HepG2 (cell line): ENCODE measurements around the gene AJM1. TPM values are rescaled to one million over a fixed set of nuclear protein-coding genes. Genes with fewer than 3 reads are reported as not detected.

Source experiments
- CCDC6 ChIP-seq: sonication (generic); formaldehyde crosslinking; IDR thresholded peaks from 2 replicates; pipeline ENCODE4 v1.8.1; 2022; ENCODE audit warnings: mild to moderate bottlenecking, missing genetic modification reagents, moderate library complexity
- HDAC2 ChIP-seq: sonication (generic); formaldehyde crosslinking; IDR thresholded peaks from 2 replicates; pipeline ENCODE4 v1.4.0; 2020; ENCODE audit warnings: missing genetic modification reagents
- IKZF5 ChIP-seq: IDR thresholded peaks from 2 replicates; pipeline ENCODE4 v1.6.1; 2018; ENCODE audit warnings: missing genetic modification reagents, mild to moderate bottlenecking, missing compliant biosample characterization
- KAT8 ChIP-seq: IDR thresholded peaks from 2 replicates; pipeline ENCODE4 v1.6.1; 2016; ENCODE audit warnings: missing genetic modification reagents, missing compliant biosample characterization
- KDM4B ChIP-seq: sonication (generic); formaldehyde crosslinking; IDR thresholded peaks from 2 replicates; pipeline ENCODE4 v1.4.0; 2020; ENCODE audit warnings: missing genetic modification reagents
- KLF12 ChIP-seq: sonication (generic); formaldehyde crosslinking; IDR thresholded peaks from 2 replicates; pipeline ENCODE4 v1.4.0; 2020; ENCODE audit warnings: missing genetic modification reagents, borderline replicate concordance
- MEIS2 ChIP-seq: sonication (generic); formaldehyde crosslinking; IDR thresholded peaks from 2 replicates; pipeline ENCODE4 v1.9.0; 2021; ENCODE audit warnings: mild to moderate bottlenecking, missing genetic modification reagents
- MIER3 ChIP-seq: IDR thresholded peaks from 2 replicates; pipeline ENCODE4 v1.6.1; 2016; ENCODE audit warnings: missing compliant biosample characterization, borderline replicate concordance
- MYPOP ChIP-seq: sonication (generic); formaldehyde crosslinking; IDR thresholded peaks from 2 replicates; pipeline ENCODE4 v1.8.1; 2023; ENCODE audit warnings: mild to moderate bottlenecking, moderate library complexity, missing genetic modification reagents
- PAX8 ChIP-seq: sonication (generic); formaldehyde crosslinking; IDR thresholded peaks from 2 replicates; pipeline ENCODE4 v1.8.0; 2022; ENCODE audit warnings: mild to moderate bottlenecking, missing genetic modification reagents, borderline replicate concordance
- SALL1 ChIP-seq: sonication (generic); formaldehyde crosslinking; IDR thresholded peaks from 2 replicates; pipeline ENCODE4 v1.8.0; 2022; ENCODE audit warnings: mild to moderate bottlenecking, missing genetic modification reagents
- SALL2 ChIP-seq: sonication (generic); formaldehyde crosslinking; IDR thresholded peaks from 2 replicates; pipeline ENCODE4 v1.8.1; 2023; ENCODE audit warnings: mild to moderate bottlenecking, missing genetic modification reagents, inconsistent platforms
- TIGD3 ChIP-seq: sonication (generic); formaldehyde crosslinking; IDR thresholded peaks from 2 replicates; pipeline ENCODE4 v1.5.1; 2020; ENCODE audit warnings: mild to moderate bottlenecking, missing genetic modification reagents, borderline replicate concordance
- ZBTB7B ChIP-seq: sonication (generic); formaldehyde crosslinking; IDR thresholded peaks from 2 replicates; pipeline ENCODE4 v1.4.0; 2020; ENCODE audit warnings: missing genetic modification reagents
- ZNF335 ChIP-seq: sonication (generic); formaldehyde crosslinking; IDR thresholded peaks from 2 replicates; pipeline ENCODE4 v1.4.0; 2020; ENCODE audit warnings: missing genetic modification reagents
- ZNF543 ChIP-seq: sonication (generic); formaldehyde crosslinking; IDR thresholded peaks from 2 replicates; pipeline ENCODE4 v1.4.0; 2020; ENCODE audit warnings: mild to moderate bottlenecking, missing genetic modification reagents
- ZNF746 ChIP-seq: sonication (generic); formaldehyde crosslinking; IDR thresholded peaks from 2 replicates; pipeline ENCODE4 v1.8.0; 2022; ENCODE audit warnings: mild to moderate bottlenecking, missing genetic modification reagents
- ZNF761 ChIP-seq: sonication (generic); formaldehyde crosslinking; conservative IDR thresholded peaks from 2 replicates; pipeline ENCODE4 v1.4.0; 2020; ENCODE audit warnings: mild to moderate bottlenecking, missing genetic modification reagents
- ZNF788 ChIP-seq: sonication (generic); formaldehyde crosslinking; IDR thresholded peaks from 2 replicates; pipeline ENCODE4 v1.5.0; 2020; ENCODE audit warnings: mild to moderate bottlenecking, missing genetic modification reagents, borderline replicate concordance
- ZNF816 ChIP-seq: sonication (generic); formaldehyde crosslinking; IDR thresholded peaks from 2 replicates; pipeline ENCODE4 v1.8.0; 2022; ENCODE audit warnings: missing genetic modification reagents, mild to moderate bottlenecking, borderline replicate concordance
- polyA plus RNA-seq, 8 experiments: library from polyadenylated mRNA; depleted of rRNA in 3 of 8; stranded (reverse) in 7 of 8; unstranded in 1 of 8; fragments of >200 nt; fragmentation: Illumina TruSeq in 4 of 8; extraction: Trizol in 4 of 8; gene quantifications; 2 replicates each; pipeline versions ENCODE4 v1.2.1 to v1.2.3, GENCODE V29; 2011 to 2016; ENCODE audit warnings: low read depth in 4 of 8, missing spikeins in 1 of 8, mixed read lengths in 1 of 8; ENCODE audit not compliant: insufficient read depth in 1 of 8
- total RNA-seq, 5 experiments: library from RNA; depleted of rRNA; stranded (reverse); fragments of >200 nt; fragmentation: Illumina TruSeq; extraction: Trizol; gene quantifications; 2 replicates each; pipeline ENCODE4 v1.2.3, GENCODE V29; 2016; ENCODE audit warnings: low read depth in 1 of 5

Gene AJM1
- total and polyA plus RNA-seq, 2 of the 13 experiments (the other 11 are each of a cell fraction or from before 2014, with no cell fraction given): 1.1 to 1.2 TPM

GRCh38 chr9:136882947-136883283 lies 40.6 kb downstream of the AJM1 start (continued):
- TF ChIP-seq TIGD3 (CRISPR knock-in tag): 0 out of 2 replicates have a peak, but pooled peaks have one; percentile 10
- peak; percentile 51; the same call in 1 of the 2 replicates for TF ChIP-seq CCDC6 (CRISPR knock-in tag)
- peak; percentile 3; the same call in 1 of the 2 replicates for TF ChIP-seq ZNF788 (CRISPR knock-in tag)
- TF ChIP-seq ZNF816: peak; percentile 22; the same call in 1 of the 2 replicates
- 0 out of 2 replicates have a peak, but pooled peaks have one; percentile 3 for TF ChIP-seq MIER3 (CRISPR knock-in tag)
- 0 out of 2 replicates have a peak, but pooled peaks have one; percentile 12 for TF ChIP-seq HDAC2 (CRISPR knock-in tag)
- TF ChIP-seq PAX8 (CRISPR knock-in tag): 0 out of 2 replicates have a peak, but pooled peaks have one; percentile 4
- TF ChIP-seq MEIS2 (CRISPR knock-in tag): peak; percentile 5; the same call in 1 of the 2 replicates
- TF ChIP-seq KDM4B (CRISPR knock-in tag): 0 out of 2 replicates have a peak, but pooled peaks have one; percentile 1
- TF ChIP-seq ZBTB7B (CRISPR knock-in tag): 0 out of 2 replicates have a peak, but pooled peaks have one; percentile 5
- 0 out of 2 replicates have a peak, but pooled peaks have one; percentile 15 for TF ChIP-seq KLF12
- 0 out of 2 replicates have a peak, but pooled peaks have one; percentile 3 for TF ChIP-seq ZNF761 (CRISPR knock-in tag)
- TF ChIP-seq SALL2 (CRISPR knock-in tag): 0 out of 2 replicates have a peak, but pooled peaks have one; percentile 52
- peak; percentile 67; the same call in 1 of the 2 replicates for TF ChIP-seq IKZF5 (CRISPR knock-in tag)
- peak; percentile 3; the same call in 1 of the 2 replicates for TF ChIP-seq ZNF746 (CRISPR knock-in tag)
- 0 out of 2 replicates have a peak, but pooled peaks have one; percentile 1 for TF ChIP-seq ZNF335 (CRISPR knock-in tag)
- TF ChIP-seq SALL1 (CRISPR knock-in tag): 0 out of 2 replicates have a peak, but pooled peaks have one; percentile 48
- TF ChIP-seq KAT8 (CRISPR knock-in tag): 0 out of 2 replicates have a peak, but pooled peaks have one; percentile 18
- TF ChIP-seq ZNF543: 0 out of 2 replicates have a peak, but pooled peaks have one; percentile 61
- TF ChIP-seq MYPOP (CRISPR knock-in tag): peak; percentile 6; the same call in 1 of the 2 replicates
- TF ChIP-seq, all 625 proteins: peak for 30; not testable (repeated sequence) for 595
